ENCODE results near the gene EDA.
A peak's percentile ranks its signal among the peaks of the same experiment; 100 is the strongest.
"Not testable (repeated sequence)": the region's sequence is repeated elsewhere in the genome, so short reads cannot be mapped to it uniquely, and the experiment has no call there.

Gene EDA

DNA sequence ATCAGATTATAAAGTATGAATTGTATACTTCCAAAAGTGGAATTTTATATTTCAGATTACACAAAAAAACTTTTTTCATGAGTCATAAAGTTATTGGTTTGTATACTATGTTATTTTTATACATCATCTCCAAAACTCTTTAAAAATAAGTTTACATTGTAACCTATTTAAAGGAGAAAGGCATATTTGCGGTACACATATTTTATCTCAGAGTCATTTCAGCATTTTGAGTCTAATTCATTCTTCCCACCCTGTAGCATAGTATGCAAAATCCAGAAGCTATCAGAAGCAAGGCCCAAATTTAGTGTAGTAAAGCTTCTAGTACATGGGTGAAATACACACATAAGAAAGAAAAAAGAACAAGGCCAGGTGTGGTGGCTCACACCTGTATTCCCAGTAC is 353.5 kb downstream of the EDA start:
- H3K27me3 ChIP-seq (ENCODE audit: control insufficient read depth in 5 of 5, insufficient read depth in 4 of 5, low read length in 5 of 5), result peaks cover 0 to 2% (median 0%) of the 10 kb centered on the region in 5 donors
- H3K9ac ChIP-seq (ENCODE audit: low read length in 5 of 5), result no peak overlapping the region
- no peaks in the 10 kb centered on the region for H3K4me1 ChIP-seq (ENCODE audit: control insufficient read depth in 5 of 5, insufficient read depth in 5 of 5, low read length in 5 of 5)
- no peak overlapping the region for H3K4me3 ChIP-seq (ENCODE audit: low read depth in 1 of 5, low read length in 5 of 5)
- no peak overlapping the region for H3K27ac ChIP-seq (ENCODE audit: low read depth, low read length)
- no peaks in the 10 kb centered on the region for H3K36me3 ChIP-seq (ENCODE audit: control insufficient read depth in 5 of 5, insufficient read depth in 5 of 5, low read length in 5 of 5)
- H3K9me3 ChIP-seq (ENCODE audit: control insufficient read depth in 5 of 5, low read length in 5 of 5), result no peaks in the 10 kb centered on the region

DNA sequence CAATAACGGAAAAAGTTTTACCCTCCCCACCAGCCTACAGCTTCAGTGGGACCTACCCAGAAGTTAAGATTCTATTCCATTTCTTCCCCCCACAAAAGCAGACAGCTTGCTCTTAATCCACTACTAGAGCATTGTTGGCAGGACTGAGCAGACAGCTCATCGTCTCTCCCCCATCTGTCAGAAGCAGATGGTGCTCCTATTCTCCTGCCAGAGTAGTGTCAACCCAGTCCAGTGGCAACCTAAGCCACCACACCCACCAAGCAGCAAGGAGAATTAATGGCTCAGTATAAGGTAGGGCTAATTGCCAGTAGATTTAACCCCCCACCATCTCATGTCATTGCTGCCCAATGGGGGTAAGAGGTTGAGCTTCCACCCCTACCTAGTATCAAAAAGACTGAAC is 371.8 kb downstream of the EDA start:
- Histone ChIP-seq H3K36me3 (ENCODE audit: control insufficient read depth in 5 of 5, insufficient read depth in 5 of 5, low read length in 5 of 5) (no peaks in the 10 kb centered on the region), H3K9ac (ENCODE audit: low read length in 5 of 5) (no peak overlapping the region), H3K9me3 (ENCODE audit: control insufficient read depth in 5 of 5, low read length in 5 of 5) (peaks cover 0 to 4% (median 0%) of the 10 kb centered on the region in 5 donors), H3K27ac (ENCODE audit: low read depth, low read length) (no peak overlapping the region), H3K27me3 (ENCODE audit: control insufficient read depth in 5 of 5, insufficient read depth in 4 of 5, low read length in 5 of 5) (peaks cover 0 to 2% (median 0%) of the 10 kb centered on the region in 5 donors), H3K4me3 (ENCODE audit: low read depth in 1 of 5, low read length in 5 of 5) (no peak overlapping the region), H3K4me1 (ENCODE audit: control insufficient read depth in 5 of 5, insufficient read depth in 5 of 5, low read length in 5 of 5) (no peaks in the 10 kb centered on the region)

DNA sequence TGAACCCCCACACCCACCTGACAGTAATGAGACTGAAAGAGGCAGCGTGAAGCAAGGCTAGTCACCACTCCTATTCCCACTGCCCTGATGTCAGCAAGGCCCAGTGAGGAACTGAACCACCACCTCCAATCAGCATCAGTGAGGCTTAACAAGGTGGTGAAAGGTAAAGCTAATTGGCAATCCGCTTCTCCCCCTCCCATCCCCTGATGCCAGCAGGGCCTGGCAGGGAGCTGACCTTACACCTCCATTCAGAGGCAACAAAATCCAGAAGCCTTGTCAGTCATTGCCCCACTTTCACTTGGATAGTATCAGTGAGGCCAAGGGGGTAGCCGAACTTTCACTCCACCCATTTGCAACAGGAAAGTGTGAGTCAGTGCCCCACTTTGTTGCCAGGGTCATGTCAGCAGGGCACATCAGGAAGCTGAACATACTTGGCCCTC is 373.1 kb downstream of the EDA start:
- Histone ChIP-seq H3K9ac (ENCODE audit: low read length in 5 of 5) (no peak overlapping the region), H3K27me3 (ENCODE audit: control insufficient read depth in 5 of 5, insufficient read depth in 4 of 5, low read length in 5 of 5) (peaks cover 0 to 2% (median 0%) of the 10 kb centered on the region in 5 donors), H3K4me3 (ENCODE audit: low read depth in 1 of 5, low read length in 5 of 5) (peak overlapping the region in 1 of 5 donors; percentile 35), H3K36me3 (ENCODE audit: control insufficient read depth in 5 of 5, insufficient read depth in 5 of 5, low read length in 5 of 5) (no peaks in the 10 kb centered on the region), H3K9me3 (ENCODE audit: control insufficient read depth in 5 of 5, low read length in 5 of 5) (peaks cover 0 to 4% (median 0%) of the 10 kb centered on the region in 5 donors), H3K4me1 (ENCODE audit: control insufficient read depth in 5 of 5, insufficient read depth in 5 of 5, low read length in 5 of 5) (no peaks in the 10 kb centered on the region), H3K27ac (ENCODE audit: low read depth, low read length) (no peak overlapping the region)

DNA sequence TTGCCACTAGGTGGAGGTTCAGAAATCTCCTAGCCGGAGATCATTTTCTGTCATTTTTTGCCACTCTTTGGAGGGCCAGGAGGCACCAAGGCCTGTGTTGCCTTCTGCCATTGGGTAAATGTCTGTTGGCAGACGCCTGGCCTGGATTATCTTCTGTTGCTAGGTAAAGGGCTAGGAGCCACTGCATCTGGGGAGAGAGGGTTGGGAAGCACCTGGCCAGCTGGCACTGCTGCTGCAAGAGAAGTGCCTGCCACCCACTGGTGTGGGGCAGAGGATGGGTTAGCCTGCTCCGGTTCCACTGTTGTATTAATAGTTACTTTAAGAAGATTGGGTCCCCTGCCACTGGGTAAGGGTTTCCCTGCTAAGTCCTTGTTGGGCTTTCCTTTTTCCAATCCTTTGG is 375.8 kb downstream of the EDA start:
- no peak overlapping the region for H3K27ac ChIP-seq (ENCODE audit: low read depth, low read length)

GRCh38 chrX:69993494-69993893 is 377.6 kb downstream of the EDA start:
- no peaks in the 10 kb centered on the region for H3K36me3 ChIP-seq (ENCODE audit: control insufficient read depth in 5 of 5, insufficient read depth in 5 of 5, low read length in 5 of 5)
- H3K4me3 ChIP-seq (ENCODE audit: low read depth in 1 of 5, low read length in 5 of 5), result no peak overlapping the region
- H3K27ac ChIP-seq (ENCODE audit: low read depth, low read length), result no peak overlapping the region
- peaks cover 0 to 7% (median 0%) of the 10 kb centered on the region in 5 donors for H3K27me3 ChIP-seq (ENCODE audit: control insufficient read depth in 5 of 5, insufficient read depth in 4 of 5, low read length in 5 of 5)
- no peak overlapping the region for H3K9ac ChIP-seq (ENCODE audit: low read length in 5 of 5)
- no peaks in the 10 kb centered on the region for H3K4me1 ChIP-seq (ENCODE audit: control insufficient read depth in 5 of 5, insufficient read depth in 5 of 5, low read length in 5 of 5)
- peaks cover 0 to 4% (median 0%) of the 10 kb centered on the region in 5 donors for H3K9me3 ChIP-seq (ENCODE audit: control insufficient read depth in 5 of 5, low read length in 5 of 5)

More for the DNA sequence above, 375.8 kb downstream of the EDA start:
- H3K36me3 ChIP-seq (ENCODE audit: control insufficient read depth in 5 of 5, insufficient read depth in 5 of 5, low read length in 5 of 5), result no peaks in the 10 kb centered on the region
- no peak overlapping the region for H3K9ac ChIP-seq (ENCODE audit: low read length in 5 of 5)
- H3K9me3 ChIP-seq (ENCODE audit: control insufficient read depth in 5 of 5, low read length in 5 of 5), result peaks cover 0 to 4% (median 0%) of the 10 kb centered on the region in 5 donors
- no peak overlapping the region for H3K4me3 ChIP-seq (ENCODE audit: low read depth in 1 of 5, low read length in 5 of 5)
- peaks cover 0 to 3% (median 0%) of the 10 kb centered on the region in 5 donors for H3K27me3 ChIP-seq (ENCODE audit: control insufficient read depth in 5 of 5, insufficient read depth in 4 of 5, low read length in 5 of 5)
- no peaks in the 10 kb centered on the region for H3K4me1 ChIP-seq (ENCODE audit: control insufficient read depth in 5 of 5, insufficient read depth in 5 of 5, low read length in 5 of 5)

DNA sequence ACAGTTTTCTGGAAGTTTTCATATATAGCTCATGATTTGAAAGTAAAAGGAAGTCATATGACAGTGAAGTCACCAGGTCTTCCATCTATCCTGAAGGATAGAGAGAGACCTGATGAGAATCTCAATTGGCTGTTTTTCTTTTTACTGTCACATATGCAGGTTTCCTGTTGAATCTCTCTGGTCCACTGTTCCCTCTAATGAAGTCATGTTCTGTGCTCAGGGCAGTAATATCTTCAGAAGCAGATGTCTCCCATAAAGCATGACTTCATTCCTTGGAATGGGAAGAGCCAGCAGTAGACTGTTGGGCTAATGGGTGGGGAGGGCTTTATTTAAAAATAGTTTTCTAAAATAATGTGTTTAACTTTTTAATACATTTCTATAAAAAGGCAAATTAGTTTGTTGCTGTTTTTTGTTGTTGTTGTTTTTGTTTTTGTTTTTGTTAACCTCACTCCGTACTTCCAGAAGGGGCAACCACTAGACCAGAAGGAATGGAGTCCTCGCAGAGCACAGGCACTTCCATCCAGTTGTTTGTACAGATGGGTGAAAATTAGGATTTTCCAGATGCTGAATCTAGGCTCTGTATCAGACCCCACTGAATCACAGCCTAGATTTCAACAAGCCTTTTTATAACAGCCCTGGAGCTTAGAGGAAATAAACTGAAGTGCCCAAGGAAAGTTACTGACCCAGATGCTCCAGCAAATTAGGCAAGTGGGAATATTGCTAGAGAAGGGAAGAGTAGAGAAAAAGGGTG is 379.6 kb downstream of the EDA start:
- Histone ChIP-seq H3K27me3 (ENCODE audit: control insufficient read depth in 5 of 5, insufficient read depth in 4 of 5, low read length in 5 of 5) (peaks cover 0 to 7% (median 0%) of the 10 kb centered on the region in 5 donors), H3K4me1 (ENCODE audit: control insufficient read depth in 5 of 5, insufficient read depth in 5 of 5, low read length in 5 of 5) (no peaks in the 10 kb centered on the region), H3K9ac (ENCODE audit: low read length in 5 of 5) (no peak overlapping the region), H3K9me3 (ENCODE audit: control insufficient read depth in 5 of 5, low read length in 5 of 5) (no peaks in the 10 kb centered on the region), H3K4me3 (ENCODE audit: low read depth in 1 of 5, low read length in 5 of 5) (no peak overlapping the region), H3K36me3 (ENCODE audit: control insufficient read depth in 5 of 5, insufficient read depth in 5 of 5, low read length in 5 of 5) (no peaks in the 10 kb centered on the region), H3K27ac (ENCODE audit: low read depth, low read length) (no peak overlapping the region)

GRCh38 chrX:69996113-69996468 is 380.2 kb downstream of the EDA start:
- H3K9me3 ChIP-seq (ENCODE audit: control insufficient read depth in 5 of 5, low read length in 5 of 5), result no peaks in the 10 kb centered on the region
- H3K9ac ChIP-seq (ENCODE audit: low read length in 5 of 5), result no peak overlapping the region
- no peaks in the 10 kb centered on the region for H3K36me3 ChIP-seq (ENCODE audit: control insufficient read depth in 5 of 5, insufficient read depth in 5 of 5, low read length in 5 of 5)
- H3K4me3 ChIP-seq (ENCODE audit: low read depth in 1 of 5, low read length in 5 of 5), result no peak overlapping the region
- H3K27me3 ChIP-seq (ENCODE audit: control insufficient read depth in 5 of 5, insufficient read depth in 4 of 5, low read length in 5 of 5), result peaks cover 0 to 7% (median 0%) of the 10 kb centered on the region in 5 donors
- no peak overlapping the region for H3K27ac ChIP-seq (ENCODE audit: low read depth, low read length)
- no peaks in the 10 kb centered on the region for H3K4me1 ChIP-seq (ENCODE audit: control insufficient read depth in 5 of 5, insufficient read depth in 5 of 5, low read length in 5 of 5)

DNA sequence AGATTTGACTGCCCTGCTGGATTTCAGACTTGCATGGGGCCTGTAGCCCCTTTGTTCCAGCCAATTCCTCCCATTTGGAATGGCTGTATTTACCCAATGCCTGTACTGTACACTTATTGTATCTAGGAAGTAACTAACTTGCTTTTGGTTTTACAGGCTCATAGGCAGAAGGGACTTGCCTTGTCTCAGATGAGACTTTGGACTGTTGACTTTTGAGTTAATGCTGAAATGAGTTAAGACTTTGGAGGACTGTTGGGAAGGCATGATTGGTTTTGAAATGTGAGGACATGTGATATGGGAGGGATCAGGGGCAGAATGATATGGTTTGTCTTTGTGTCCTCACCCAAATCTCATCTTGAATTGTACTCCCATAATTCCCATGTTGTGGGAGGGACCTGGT is 382.4 kb downstream of the EDA start:
- H3K27ac ChIP-seq (ENCODE audit: low read depth, low read length); H3K36me3 ChIP-seq (ENCODE audit: control insufficient read depth in 5 of 5, insufficient read depth in 5 of 5, low read length in 5 of 5); H3K4me3 ChIP-seq (ENCODE audit: low read depth in 1 of 5, low read length in 5 of 5); H3K27me3 ChIP-seq (ENCODE audit: control insufficient read depth in 5 of 5, insufficient read depth in 4 of 5, low read length in 5 of 5); H3K9ac ChIP-seq (ENCODE audit: low read length in 5 of 5); H3K4me1 ChIP-seq (ENCODE audit: control insufficient read depth in 5 of 5, insufficient read depth in 5 of 5, low read length in 5 of 5); H3K9me3 ChIP-seq (ENCODE audit: control insufficient read depth in 5 of 5, low read length in 5 of 5): not testable (repeated sequence)

- Histone ChIP-seq H3K9ac (ENCODE audit: low read length in 5 of 5) (no peak overlapping the region), H3K27ac (ENCODE audit: low read depth, low read length) (no peak overlapping the region), H3K27me3 (ENCODE audit: control insufficient read depth in 5 of 5, insufficient read depth in 4 of 5, low read length in 5 of 5) (peaks cover 0 to 5% (median 2%) of the 10 kb centered on the region in 5 donors), H3K9me3 (ENCODE audit: control insufficient read depth in 5 of 5, low read length in 5 of 5) (peaks cover 0 to 2% (median 0%) of the 10 kb centered on the region in 5 donors), H3K4me1 (ENCODE audit: control insufficient read depth in 5 of 5, insufficient read depth in 5 of 5, low read length in 5 of 5) (no peaks in the 10 kb centered on the region), H3K36me3 (ENCODE audit: control insufficient read depth in 5 of 5, insufficient read depth in 5 of 5, low read length in 5 of 5) (no peaks in the 10 kb centered on the region), H3K4me3 (ENCODE audit: low read depth in 1 of 5, low read length in 5 of 5) (no peak overlapping the region)
Observed at GRCh38 chrX:70001269-70001668, 385.4 kb downstream of the EDA start.

DNA sequence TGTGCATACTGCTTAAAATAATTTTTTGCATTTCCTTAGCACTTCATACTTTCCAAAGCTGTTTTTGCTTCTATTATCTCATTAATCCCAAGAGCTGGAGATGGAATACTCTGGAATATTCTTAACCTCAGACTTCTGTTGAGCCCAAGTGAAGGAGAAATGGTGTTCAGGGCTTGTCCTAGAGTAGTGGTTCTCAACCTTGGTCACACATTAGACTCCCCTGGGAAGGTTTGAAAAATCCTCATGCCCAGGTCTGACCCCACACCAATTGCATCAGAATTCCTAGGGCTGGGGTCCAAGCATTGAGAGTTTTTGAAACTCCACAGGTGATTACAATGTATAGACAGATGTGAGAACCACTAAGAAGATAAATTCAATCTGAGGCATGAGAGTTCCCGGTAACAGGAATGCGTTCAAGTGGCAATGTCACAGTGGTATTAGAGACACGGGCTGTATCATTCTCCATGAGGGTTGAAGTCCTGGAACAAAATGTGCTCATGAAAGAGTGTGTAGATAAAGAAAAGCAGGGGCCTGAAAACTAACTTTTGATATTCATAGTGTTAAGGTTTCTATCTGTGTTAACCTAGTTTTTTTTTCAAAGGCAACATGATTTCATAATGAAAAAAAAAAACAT is 385.9 kb downstream of the EDA start:
- Histone ChIP-seq H3K4me1 (ENCODE audit: control insufficient read depth in 5 of 5, insufficient read depth in 5 of 5, low read length in 5 of 5) (no peaks in the 10 kb centered on the region), H3K4me3 (ENCODE audit: low read depth in 1 of 5, low read length in 5 of 5) (no peak overlapping the region), H3K27me3 (ENCODE audit: control insufficient read depth in 5 of 5, insufficient read depth in 4 of 5, low read length in 5 of 5) (peaks cover 0 to 5% (median 2%) of the 10 kb centered on the region in 5 donors), H3K27ac (ENCODE audit: low read depth, low read length) (no peak overlapping the region), H3K36me3 (ENCODE audit: control insufficient read depth in 5 of 5, insufficient read depth in 5 of 5, low read length in 5 of 5) (no peaks in the 10 kb centered on the region), H3K9ac (ENCODE audit: low read length in 5 of 5) (no peak overlapping the region), H3K9me3 (ENCODE audit: control insufficient read depth in 5 of 5, low read length in 5 of 5) (peaks cover 0 to 4% (median 0%) of the 10 kb centered on the region in 5 donors)
